ENCODE data around the gene PLP1. TPM values are rescaled to one million over a fixed set of nuclear protein-coding genes. Genes with fewer than 3 reads are reported as not detected.

Gene PLP1
- total and polyA plus RNA-seq, 2 donors (not counting 3 experiments of a cell fraction or from before 2014, with no cell fraction given), result not detected

GRCh38 chrX:103756736-103757135 is 19.9 kb upstream of the PLP1 start:
- Histone ChIP-seq H3K9me1 (replicated peaks; ENCODE audit: control insufficient read depth, extremely low read depth, insufficient read depth, low read length) (no peaks in the 10 kb centered on the region), H3K27ac (ENCODE audit: insufficient read depth, low read depth, low read length) (no peak overlapping the region), H3K79me2 (ENCODE audit: control insufficient read depth, insufficient read depth, low read length) (no peaks in the 10 kb centered on the region), H2AFZ (ENCODE audit: low read depth, low read length) (no peak overlapping the region), H3K4me3 (replicated peaks in 1 of 3; ENCODE audit: insufficient read depth in 1 of 3, low read depth in 1 of 3, low read length in 3 of 3) (no peak overlapping the region), H4K20me1 (replicated peaks; ENCODE audit: control insufficient read depth, extremely low read depth, insufficient read depth, low read length) (no peaks in the 10 kb centered on the region), H3K9me3 (replicated peaks; ENCODE audit: control insufficient read depth, insufficient read depth, low read length) (no peaks in the 10 kb centered on the region), H3K4me2 (ENCODE audit: insufficient read depth, low read length) (no peak overlapping the region), H3K9ac (replicated peaks; ENCODE audit: extremely low read depth, insufficient read depth, low read length) (no peak overlapping the region), H3K4me1 (ENCODE audit: control insufficient read depth, extremely low read depth, insufficient read depth, low read length) (no peaks in the 10 kb centered on the region), H3K27me3 (ENCODE audit: control insufficient read depth in 2 of 2, insufficient read depth in 2 of 2, low read length in 2 of 2) (no peaks in the 10 kb centered on the region), H3K36me3 (ENCODE audit: control insufficient read depth in 2 of 2, extremely low read depth in 1 of 2, insufficient read depth in 2 of 2, low read length in 2 of 2) (no peaks in the 10 kb centered on the region)
- TF ChIP-seq MYC (IDR thresholded peaks at IDR 0.05; ENCODE audit: low read depth, low read length) (no peak), CTCF (IDR thresholded peaks at IDR 0.05; ENCODE audit: extremely low read depth in 1 of 2, insufficient read depth in 1 of 2, low read depth in 1 of 2, low read length in 2 of 2) (no peak), POLR2A (IDR thresholded peaks at IDR 0.05; ENCODE audit: low read depth, low read length) (no peak), GATA2 (IDR thresholded peaks at IDR 0.05; ENCODE audit: insufficient read depth, insufficient read length, low read depth, low read length) (no peak), EZH2 (IDR thresholded peaks at IDR 0.05; ENCODE audit: borderline replicate concordance, low read depth, low read length, severe bottlenecking) (no peak), POLR2AphosphoS5 (IDR thresholded peaks at IDR 0.05; ENCODE audit: insufficient read depth, low read depth, low read length) (no peak), FOS (IDR thresholded peaks at IDR 0.05; ENCODE audit: borderline replicate concordance, insufficient read depth, low read length) (no peak), JUN (IDR thresholded peaks at IDR 0.05; ENCODE audit: borderline replicate concordance, insufficient read depth, insufficient read length, low read depth) (no peak)
- TF ChIP-seq, protein P1, sequence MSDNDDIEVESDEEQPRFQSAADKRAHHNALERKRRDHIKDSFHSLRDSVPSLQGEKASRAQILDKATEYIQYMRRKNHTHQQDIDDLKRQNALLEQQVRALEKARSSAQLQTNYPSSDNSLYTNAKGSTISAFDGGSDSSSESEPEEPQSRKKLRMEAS (IDR thresholded peaks at IDR 0.05; ENCODE audit: insufficient read depth, insufficient read length), result no peak
- dilution Hi-C loops (cut with MboI; ENCODE audit: extremely low pct_ligation_motif_present, low sequenced_read_pairs), result no loop called here
- ChIA-PET POLR2A (no interaction called here), CTCF (no interaction called here)
- no TSS peak for BruUV-seq (replicated peaks)
- FAIRE-seq (no peak), DNase-seq (ENCODE audit: low read depth, low spot score) (no peak)
- intact Hi-C loops (cut with micrococcal nuclease), result no loop called here

Data from endothelial cell of umbilical vein (primary cell).